ENCODE results near the gene RALA.

Gene RALA

GRCh38 chr7:39695852-39696586, 72.6 kb downstream of the RALA start:
- H3K4me3 ChIP-seq (ENCODE audit: low read depth, low read length) = no peak overlapping the region
- DNase-seq (ENCODE audit: low read depth) = no peak
- TF ChIP-seq, protein P1, sequence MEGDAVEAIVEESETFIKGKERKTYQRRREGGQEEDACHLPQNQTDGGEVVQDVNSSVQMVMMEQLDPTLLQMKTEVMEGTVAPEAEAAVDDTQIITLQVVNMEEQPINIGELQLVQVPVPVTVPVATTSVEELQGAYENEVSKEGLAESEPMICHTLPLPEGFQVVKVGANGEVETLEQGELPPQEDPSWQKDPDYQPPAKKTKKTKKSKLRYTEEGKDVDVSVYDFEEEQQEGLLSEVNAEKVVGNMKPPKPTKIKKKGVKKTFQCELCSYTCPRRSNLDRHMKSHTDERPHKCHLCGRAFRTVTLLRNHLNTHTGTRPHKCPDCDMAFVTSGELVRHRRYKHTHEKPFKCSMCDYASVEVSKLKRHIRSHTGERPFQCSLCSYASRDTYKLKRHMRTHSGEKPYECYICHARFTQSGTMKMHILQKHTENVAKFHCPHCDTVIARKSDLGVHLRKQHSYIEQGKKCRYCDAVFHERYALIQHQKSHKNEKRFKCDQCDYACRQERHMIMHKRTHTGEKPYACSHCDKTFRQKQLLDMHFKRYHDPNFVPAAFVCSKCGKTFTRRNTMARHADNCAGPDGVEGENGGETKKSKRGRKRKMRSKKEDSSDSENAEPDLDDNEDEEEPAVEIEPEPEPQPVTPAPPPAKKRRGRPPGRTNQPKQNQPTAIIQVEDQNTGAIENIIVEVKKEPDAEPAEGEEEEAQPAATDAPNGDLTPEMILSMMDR (conservative IDR thresholded peaks at IDR 0.05; ENCODE audit: low read depth, low read length) = no peak

- DNase-seq (ENCODE audit: low read depth) = no peak
- TF ChIP-seq, protein P1 (conservative IDR thresholded peaks at IDR 0.05; ENCODE audit: low read depth, low read length) = no peak
These were observed 73.3 kb downstream of the RALA start for GRCh38 chr7:39696631-39697030.

GRCh38 chr7:39697483-39697882, 74.1 kb downstream of the RALA start:
- TF ChIP-seq, protein P1 (conservative IDR thresholded peaks at IDR 0.05; ENCODE audit: low read depth, low read length) = no peak
- H3K4me3 ChIP-seq (ENCODE audit: low read depth, low read length) = no peak overlapping the region
- no peak for DNase-seq (ENCODE audit: low read depth)

More at GRCh38 chr7:39696631-39697030, 73.3 kb downstream of the RALA start:
- H3K4me3 ChIP-seq (ENCODE audit: low read depth, low read length) = no peak overlapping the region

DNA sequence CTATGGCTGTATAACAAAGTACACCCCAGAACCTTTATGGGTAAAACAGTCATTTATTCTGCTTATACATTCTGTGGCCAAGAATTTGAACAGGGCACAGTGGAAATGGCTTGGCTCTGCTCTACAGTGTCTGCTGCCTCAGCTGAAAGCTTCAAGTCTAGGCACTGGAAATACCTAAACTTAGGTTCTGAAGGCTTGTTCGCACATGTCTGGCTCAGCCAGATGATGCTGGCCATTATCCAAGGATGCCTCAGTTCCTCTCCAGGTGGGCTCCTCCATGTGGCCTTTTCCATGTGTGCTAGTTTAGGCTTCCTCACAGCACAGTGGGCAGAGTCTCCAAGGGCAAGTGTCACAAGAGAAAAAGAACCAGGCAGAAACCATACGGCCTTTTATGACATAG, 76.8 kb downstream of the RALA start:
- no peak overlapping the region for H3K4me3 ChIP-seq (ENCODE audit: low read depth, low read length)
- TF ChIP-seq, protein P1 (conservative IDR thresholded peaks at IDR 0.05; ENCODE audit: low read depth, low read length) = no peak
- no peak for DNase-seq (ENCODE audit: low read depth)

DNA sequence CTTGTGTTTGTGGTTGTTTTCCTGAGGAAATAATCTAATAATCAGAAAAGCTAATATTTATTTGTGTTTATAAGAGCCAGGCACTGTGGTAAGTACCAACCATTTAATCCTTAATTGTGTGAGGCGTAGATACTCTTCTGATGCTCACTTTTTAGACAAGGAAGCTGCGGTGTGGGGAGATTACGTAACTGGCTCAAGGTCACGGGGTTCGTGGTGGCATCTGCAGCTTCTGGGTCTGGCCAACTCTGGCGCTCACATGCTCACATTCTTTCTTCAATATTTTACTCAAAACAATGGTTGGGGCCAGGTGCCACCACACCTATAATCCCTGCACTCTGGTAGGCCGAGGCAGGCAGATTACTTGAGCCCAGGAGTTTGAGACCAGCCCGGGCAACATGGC, 77.6 kb downstream of the RALA start:
- H3K4me3 ChIP-seq (ENCODE audit: low read depth, low read length) = no peak overlapping the region
- TF ChIP-seq, protein P1 (conservative IDR thresholded peaks at IDR 0.05; ENCODE audit: low read depth, low read length) = no peak
- DNase-seq (ENCODE audit: low read depth) = no peak

GRCh38 chr7:39702133-39702532, 78.8 kb downstream of the RALA start:
- TF ChIP-seq, protein P1 (conservative IDR thresholded peaks at IDR 0.05; ENCODE audit: low read depth, low read length) = no peak
- no peak for DNase-seq (ENCODE audit: low read depth)

DNA sequence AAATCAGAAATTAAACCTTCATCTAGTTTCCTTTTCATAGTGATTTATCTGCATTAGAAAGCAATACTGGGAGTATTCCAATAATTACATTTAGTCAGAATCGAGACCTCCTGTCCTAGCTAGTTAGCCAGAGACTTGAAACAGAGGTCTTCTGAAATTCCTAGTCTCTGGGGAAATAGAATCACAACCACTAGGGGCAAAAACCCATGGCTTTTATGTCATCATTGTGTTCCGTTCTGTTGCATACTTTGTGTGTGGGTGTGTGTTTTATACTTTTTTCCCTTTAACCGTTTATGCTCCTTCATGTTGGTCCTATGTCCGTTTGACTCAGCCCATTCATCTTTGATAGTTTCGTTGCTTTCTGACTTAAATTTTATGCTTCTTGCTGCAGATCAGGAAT, 79.8 kb downstream of the RALA start:
- no peak overlapping the region for H3K4me3 ChIP-seq (ENCODE audit: low read depth, low read length)
- TF ChIP-seq, protein P1 (conservative IDR thresholded peaks at IDR 0.05; ENCODE audit: low read depth, low read length) = peak; percentile 39

More at GRCh38 chr7:39702133-39702532, 78.8 kb downstream of the RALA start:
- H3K4me3 ChIP-seq (ENCODE audit: low read depth, low read length) = no peak overlapping the region

More for the DNA sequence above, 79.8 kb downstream of the RALA start:
- DNase-seq (ENCODE audit: low read depth) = peak; percentile 50
